ENCODE measurements around the gene ATP6V1F.
A peak's percentile ranks its signal among the peaks of the same experiment; 100 is the strongest.

Gene ATP6V1F

DNA sequence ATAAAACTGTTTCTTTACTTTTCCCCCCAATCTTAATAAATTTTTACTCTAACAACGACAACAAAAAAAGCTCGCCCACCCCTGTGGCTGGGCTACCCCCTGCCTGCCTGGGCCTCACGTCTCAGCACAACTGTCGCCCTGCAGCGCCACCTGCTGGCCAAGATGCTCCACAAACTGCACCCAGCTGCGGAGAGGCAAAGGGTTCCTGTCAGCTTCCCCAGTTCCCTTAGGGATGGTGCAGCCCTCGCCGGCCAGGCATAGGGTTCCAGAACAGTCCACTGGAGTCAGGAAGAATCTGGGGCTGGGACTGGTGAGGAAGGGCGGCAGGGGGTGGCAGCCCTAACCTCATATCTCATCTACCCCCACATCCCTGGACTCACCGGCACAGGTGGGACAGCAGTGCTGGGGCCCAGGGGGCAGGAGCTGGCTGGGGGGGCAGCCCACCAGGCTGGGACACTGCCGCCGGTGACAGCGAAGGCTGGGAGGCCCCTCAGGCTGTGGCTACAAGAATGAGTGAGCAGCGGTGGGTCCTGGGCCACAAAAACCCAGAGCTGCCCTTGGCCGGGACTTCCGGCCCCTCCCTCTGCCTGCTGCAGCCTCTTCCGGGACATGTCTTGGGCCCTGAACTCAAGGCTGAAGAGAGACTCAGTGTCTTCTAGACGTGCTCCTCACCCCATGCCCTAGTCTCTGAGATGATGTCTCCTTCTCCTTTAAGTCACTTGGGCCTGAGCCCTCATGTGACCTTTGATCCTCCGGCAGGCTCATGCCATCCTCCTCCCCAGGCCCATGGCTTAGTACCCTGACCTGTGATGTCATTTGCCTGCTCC is 21.2 kb downstream of the ATP6V1F start:
- no peak overlapping the region for H3K9ac ChIP-seq (ENCODE audit: low read length in 5 of 5)
- H3K4me1 ChIP-seq (ENCODE audit: control insufficient read depth in 5 of 5, insufficient read depth in 5 of 5, low read length in 5 of 5): peaks cover 0 to 8% (median 5%) of the 10 kb centered on the region in 5 donors
- no peaks in the 10 kb centered on the region for H3K9me3 ChIP-seq (ENCODE audit: control insufficient read depth in 5 of 5, low read length in 5 of 5)
- no peak overlapping the region for H3K27ac ChIP-seq (ENCODE audit: low read depth, low read length)
- peak overlapping the region in 3 of 5 donors; percentile 24 to 47 (median 46) for H3K4me3 ChIP-seq (ENCODE audit: low read depth in 1 of 5, low read length in 5 of 5)
- no peaks in the 10 kb centered on the region for H3K36me3 ChIP-seq (ENCODE audit: control insufficient read depth in 5 of 5, insufficient read depth in 5 of 5, low read length in 5 of 5)
- peaks cover 0 to 12% (median 2%) of the 10 kb centered on the region in 5 donors for H3K27me3 ChIP-seq (ENCODE audit: control insufficient read depth in 5 of 5, insufficient read depth in 4 of 5, low read length in 5 of 5)

GRCh38 chr7:128884561-128885369 is 22.1 kb downstream of the ATP6V1F start:
- H3K27me3 ChIP-seq (ENCODE audit: control insufficient read depth in 5 of 5, insufficient read depth in 4 of 5, low read length in 5 of 5): peaks cover 0 to 12% (median 2%) of the 10 kb centered on the region in 5 donors
- no peak overlapping the region for H3K27ac ChIP-seq (ENCODE audit: low read depth, low read length)
- H3K4me3 ChIP-seq (ENCODE audit: low read depth in 1 of 5, low read length in 5 of 5): no peak overlapping the region
- no peaks in the 10 kb centered on the region for H3K9me3 ChIP-seq (ENCODE audit: control insufficient read depth in 5 of 5, low read length in 5 of 5)
- H3K9ac ChIP-seq (ENCODE audit: low read length in 5 of 5): no peak overlapping the region
- H3K4me1 ChIP-seq (ENCODE audit: control insufficient read depth in 5 of 5, insufficient read depth in 5 of 5, low read length in 5 of 5): peaks cover 0 to 8% (median 5%) of the 10 kb centered on the region in 5 donors
- H3K36me3 ChIP-seq (ENCODE audit: control insufficient read depth in 5 of 5, insufficient read depth in 5 of 5, low read length in 5 of 5): no peaks in the 10 kb centered on the region

DNA sequence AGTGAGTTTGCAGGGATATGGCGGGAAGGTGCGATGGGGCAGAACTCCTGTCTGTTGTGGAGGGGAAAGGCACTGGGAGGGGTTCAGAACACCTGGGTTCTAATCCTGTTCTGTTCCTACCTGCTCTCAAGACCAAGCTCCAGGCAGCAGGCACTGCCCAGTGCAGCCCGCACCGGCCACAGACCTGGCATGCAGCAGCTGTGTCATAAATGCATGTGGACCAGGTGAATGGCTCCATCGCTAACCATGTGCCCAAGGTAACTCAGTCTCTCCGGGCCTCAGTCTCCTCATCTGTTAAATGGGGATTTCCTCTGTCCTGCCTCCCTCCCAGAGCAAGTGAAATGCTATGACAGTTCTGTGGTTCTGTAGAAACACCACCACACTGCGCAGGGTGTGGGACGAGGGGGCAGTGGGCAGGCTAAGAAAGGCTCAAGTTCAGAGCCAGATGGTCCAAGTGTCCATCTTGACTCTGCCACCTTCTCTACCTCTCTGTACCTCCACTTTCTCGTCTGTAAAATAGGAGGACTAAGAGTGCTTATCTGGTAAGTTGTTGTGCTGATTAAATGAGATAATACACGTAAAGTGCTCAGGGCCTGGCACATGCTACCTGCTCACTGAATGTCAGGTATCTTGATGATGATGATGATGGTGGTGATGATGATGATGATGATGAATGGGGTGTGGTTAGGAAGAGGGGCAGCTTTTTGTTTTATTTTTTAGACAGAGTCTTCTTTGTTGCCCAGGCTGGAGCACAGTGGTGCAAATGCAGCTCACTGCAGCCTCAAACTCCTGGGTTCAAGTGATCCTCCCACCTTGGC is 22.9 kb downstream of the ATP6V1F start:
- no peaks in the 10 kb centered on the region for H3K9me3 ChIP-seq (ENCODE audit: control insufficient read depth in 5 of 5, low read length in 5 of 5)
- H3K27ac ChIP-seq (ENCODE audit: low read depth, low read length): no peak overlapping the region

GRCh38 chr7:128886391-128887168 is 23.9 kb downstream of the ATP6V1F start:
- Histone ChIP-seq H3K4me3 (ENCODE audit: low read depth in 1 of 5, low read length in 5 of 5) (no peak overlapping the region), H3K27ac (ENCODE audit: low read depth, low read length) (no peak overlapping the region), H3K4me1 (ENCODE audit: control insufficient read depth in 5 of 5, insufficient read depth in 5 of 5, low read length in 5 of 5) (peaks cover 0 to 8% (median 5%) of the 10 kb centered on the region in 5 donors), H3K36me3 (ENCODE audit: control insufficient read depth in 5 of 5, insufficient read depth in 5 of 5, low read length in 5 of 5) (no peaks in the 10 kb centered on the region), H3K9ac (ENCODE audit: low read length in 5 of 5) (no peak overlapping the region), H3K27me3 (ENCODE audit: control insufficient read depth in 5 of 5, insufficient read depth in 4 of 5, low read length in 5 of 5) (peaks cover 0 to 20% (median 6%) of the 10 kb centered on the region in 5 donors), H3K9me3 (ENCODE audit: control insufficient read depth in 5 of 5, low read length in 5 of 5) (no peaks in the 10 kb centered on the region)

More for the DNA sequence above, 22.9 kb downstream of the ATP6V1F start:
- no peak overlapping the region for H3K4me3 ChIP-seq (ENCODE audit: low read depth in 1 of 5, low read length in 5 of 5)
- peaks cover 0 to 8% (median 5%) of the 10 kb centered on the region in 5 donors for H3K4me1 ChIP-seq (ENCODE audit: control insufficient read depth in 5 of 5, insufficient read depth in 5 of 5, low read length in 5 of 5)
- H3K9ac ChIP-seq (ENCODE audit: low read length in 5 of 5): no peak overlapping the region
- no peaks in the 10 kb centered on the region for H3K36me3 ChIP-seq (ENCODE audit: control insufficient read depth in 5 of 5, insufficient read depth in 5 of 5, low read length in 5 of 5)
- peaks cover 0 to 14% (median 2%) of the 10 kb centered on the region in 5 donors for H3K27me3 ChIP-seq (ENCODE audit: control insufficient read depth in 5 of 5, insufficient read depth in 4 of 5, low read length in 5 of 5)

DNA sequence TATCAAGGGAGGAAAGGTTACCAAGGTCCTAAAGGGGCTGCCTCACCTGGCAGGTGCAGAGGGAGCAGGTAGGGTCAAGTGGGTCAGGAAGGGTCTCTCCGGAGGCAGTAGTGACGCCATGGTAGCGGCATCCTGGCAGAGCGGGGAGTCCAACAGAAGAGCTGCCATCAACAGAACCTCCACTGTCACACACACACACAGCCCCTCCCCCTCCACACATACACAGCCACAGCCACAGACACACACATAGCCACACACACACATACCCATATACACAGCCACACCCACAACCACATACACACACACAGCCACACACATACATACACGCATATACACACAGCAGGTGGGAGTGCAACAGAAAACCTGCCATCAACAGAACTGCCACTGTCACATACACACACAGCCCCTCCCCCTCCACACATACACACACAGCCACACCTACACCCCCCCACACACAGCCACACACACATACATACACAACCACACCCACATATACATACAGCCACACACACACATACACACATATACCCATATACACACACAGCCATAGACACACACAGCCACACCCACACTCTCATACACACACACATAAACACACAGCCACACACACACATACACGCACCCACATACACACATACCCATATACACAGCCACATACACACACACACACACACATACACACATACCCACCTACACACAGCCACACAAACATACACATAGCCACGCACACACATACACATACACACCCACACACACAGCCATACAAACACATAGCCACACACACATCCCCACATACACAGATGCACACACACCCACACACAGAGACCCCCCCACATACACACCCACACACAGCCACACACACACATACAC is 24.7 kb downstream of the ATP6V1F start:
- no peak overlapping the region for H3K27ac ChIP-seq (ENCODE audit: low read depth, low read length)
- no peaks in the 10 kb centered on the region for H3K36me3 ChIP-seq (ENCODE audit: control insufficient read depth in 5 of 5, insufficient read depth in 5 of 5, low read length in 5 of 5)
- no peak overlapping the region for H3K4me3 ChIP-seq (ENCODE audit: low read depth in 1 of 5, low read length in 5 of 5)
- H3K4me1 ChIP-seq (ENCODE audit: control insufficient read depth in 5 of 5, insufficient read depth in 5 of 5, low read length in 5 of 5): peaks cover 0 to 8% (median 5%) of the 10 kb centered on the region in 5 donors
- no peak overlapping the region for H3K9ac ChIP-seq (ENCODE audit: low read length in 5 of 5)
- H3K27me3 ChIP-seq (ENCODE audit: control insufficient read depth in 5 of 5, insufficient read depth in 4 of 5, low read length in 5 of 5): peaks cover 0 to 22% (median 9%) of the 10 kb centered on the region in 5 donors
- H3K9me3 ChIP-seq (ENCODE audit: control insufficient read depth in 5 of 5, low read length in 5 of 5): no peaks in the 10 kb centered on the region

DNA sequence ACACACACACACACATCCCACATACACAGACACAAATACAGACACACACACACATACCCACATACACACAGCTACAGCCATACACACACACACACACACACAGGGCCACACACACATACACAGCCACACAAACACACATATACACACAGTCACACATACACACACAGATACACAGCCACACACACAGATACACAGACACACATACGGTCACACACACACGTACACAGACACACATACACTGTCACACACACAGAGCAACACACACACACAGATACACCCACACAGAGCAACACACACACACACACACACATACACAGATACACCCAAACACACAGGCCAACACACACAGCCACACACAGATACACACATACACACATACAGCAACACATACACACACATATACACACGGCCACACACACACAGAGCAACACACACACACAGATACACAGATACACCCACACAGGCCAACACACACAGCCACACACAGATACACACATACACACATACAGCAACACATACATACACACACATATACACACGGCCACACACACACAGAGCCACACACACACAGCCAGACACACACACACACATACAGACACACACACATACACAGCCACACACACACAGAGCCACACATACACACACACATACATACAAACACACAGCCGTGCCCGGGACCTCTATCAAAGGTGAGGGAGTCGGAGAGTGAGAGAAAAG is 25.5 kb downstream of the ATP6V1F start:
- Histone ChIP-seq H3K9ac (ENCODE audit: low read length in 5 of 5) (no peak overlapping the region), H3K4me3 (ENCODE audit: low read depth in 1 of 5, low read length in 5 of 5) (no peak overlapping the region), H3K27ac (ENCODE audit: low read depth, low read length) (no peak overlapping the region), H3K9me3 (ENCODE audit: control insufficient read depth in 5 of 5, low read length in 5 of 5) (no peaks in the 10 kb centered on the region), H3K4me1 (ENCODE audit: control insufficient read depth in 5 of 5, insufficient read depth in 5 of 5, low read length in 5 of 5) (peaks cover 0 to 8% (median 5%) of the 10 kb centered on the region in 5 donors), H3K36me3 (ENCODE audit: control insufficient read depth in 5 of 5, insufficient read depth in 5 of 5, low read length in 5 of 5) (no peaks in the 10 kb centered on the region), H3K27me3 (ENCODE audit: control insufficient read depth in 5 of 5, insufficient read depth in 4 of 5, low read length in 5 of 5) (peaks cover 0 to 22% (median 9%) of the 10 kb centered on the region in 5 donors)

- Histone ChIP-seq H3K4me3 (ENCODE audit: low read depth in 1 of 5, low read length in 5 of 5) (no peak overlapping the region), H3K4me1 (ENCODE audit: control insufficient read depth in 5 of 5, insufficient read depth in 5 of 5, low read length in 5 of 5) (peaks cover 0 to 6% (median 4%) of the 10 kb centered on the region in 5 donors), H3K27me3 (ENCODE audit: control insufficient read depth in 5 of 5, insufficient read depth in 4 of 5, low read length in 5 of 5) (peaks cover 0 to 22% (median 9%) of the 10 kb centered on the region in 5 donors)
Observed at GRCh38 chr7:128888756-128889095, 26.1 kb downstream of the ATP6V1F start.

DNA sequence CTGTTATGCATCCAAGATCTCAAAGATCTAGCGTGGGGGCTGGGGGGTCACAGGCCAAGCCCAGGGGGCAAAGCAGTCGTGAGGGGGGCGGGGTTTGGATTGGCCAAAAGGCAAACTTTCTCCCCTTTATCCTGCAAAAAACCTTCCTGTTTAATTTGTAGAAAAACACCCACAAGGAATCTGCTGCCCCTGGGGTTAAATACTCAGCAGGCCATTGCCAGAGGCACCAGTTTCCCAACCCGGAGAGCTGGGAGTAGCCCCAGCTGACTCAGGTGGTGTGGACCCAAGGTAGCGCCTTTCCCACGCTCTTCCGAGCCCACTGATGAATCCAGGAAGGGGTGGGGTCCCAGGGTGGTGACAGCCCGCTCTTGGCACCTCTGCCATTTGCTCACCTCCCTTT is 26.5 kb downstream of the ATP6V1F start:
- Histone ChIP-seq H3K9ac (ENCODE audit: low read length in 5 of 5) (no peak overlapping the region), H3K36me3 (ENCODE audit: control insufficient read depth in 5 of 5, insufficient read depth in 5 of 5, low read length in 5 of 5) (no peaks in the 10 kb centered on the region), H3K9me3 (ENCODE audit: control insufficient read depth in 5 of 5, low read length in 5 of 5) (no peaks in the 10 kb centered on the region), H3K4me3 (ENCODE audit: low read depth in 1 of 5, low read length in 5 of 5) (no peak overlapping the region), H3K27ac (ENCODE audit: low read depth, low read length) (no peak overlapping the region), H3K4me1 (ENCODE audit: control insufficient read depth in 5 of 5, insufficient read depth in 5 of 5, low read length in 5 of 5) (peaks cover 0 to 2% (median under 1%) of the 10 kb centered on the region in 5 donors), H3K27me3 (ENCODE audit: control insufficient read depth in 5 of 5, insufficient read depth in 4 of 5, low read length in 5 of 5) (peaks cover 0 to 22% (median 9%) of the 10 kb centered on the region in 5 donors)

More at GRCh38 chr7:128888756-128889095, 26.1 kb downstream of the ATP6V1F start:
- no peaks in the 10 kb centered on the region for H3K9me3 ChIP-seq (ENCODE audit: control insufficient read depth in 5 of 5, low read length in 5 of 5)
- no peak overlapping the region for H3K9ac ChIP-seq (ENCODE audit: low read length in 5 of 5)
- no peaks in the 10 kb centered on the region for H3K36me3 ChIP-seq (ENCODE audit: control insufficient read depth in 5 of 5, insufficient read depth in 5 of 5, low read length in 5 of 5)
- H3K27ac ChIP-seq (ENCODE audit: low read depth, low read length): no peak overlapping the region

Data from subcutaneous abdominal adipose tissue (tissue), 5 donors.